ENCODE data around the gene SLC6A7. TPM values are rescaled to one million over a fixed set of nuclear protein-coding genes. Genes with fewer than 3 reads are reported as not detected.

The SLC6A7 gene
- total and polyA plus RNA-seq, 2 donors from 2014 or later = not detected

DNA sequence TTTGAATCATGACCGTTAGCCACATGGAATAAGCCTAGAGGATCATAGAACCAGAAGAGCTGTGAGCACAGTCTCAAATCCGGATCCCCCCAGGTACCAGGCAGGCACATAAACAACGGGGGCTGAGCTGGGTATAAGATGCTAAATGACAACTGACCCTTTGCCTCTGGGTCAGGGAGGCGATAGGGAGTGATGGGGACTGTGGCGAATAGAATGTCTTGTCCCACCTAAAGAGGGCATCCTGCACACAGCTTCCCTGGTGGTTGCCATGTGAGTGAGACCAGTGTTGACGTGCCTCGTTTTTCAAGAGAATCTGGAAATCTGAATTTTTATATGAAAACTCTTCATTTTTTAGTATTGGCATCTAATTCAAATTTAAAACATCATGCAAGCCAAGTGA lies 33.6 kb downstream of the SLC6A7 start:
- TF ChIP-seq, protein P1, sequence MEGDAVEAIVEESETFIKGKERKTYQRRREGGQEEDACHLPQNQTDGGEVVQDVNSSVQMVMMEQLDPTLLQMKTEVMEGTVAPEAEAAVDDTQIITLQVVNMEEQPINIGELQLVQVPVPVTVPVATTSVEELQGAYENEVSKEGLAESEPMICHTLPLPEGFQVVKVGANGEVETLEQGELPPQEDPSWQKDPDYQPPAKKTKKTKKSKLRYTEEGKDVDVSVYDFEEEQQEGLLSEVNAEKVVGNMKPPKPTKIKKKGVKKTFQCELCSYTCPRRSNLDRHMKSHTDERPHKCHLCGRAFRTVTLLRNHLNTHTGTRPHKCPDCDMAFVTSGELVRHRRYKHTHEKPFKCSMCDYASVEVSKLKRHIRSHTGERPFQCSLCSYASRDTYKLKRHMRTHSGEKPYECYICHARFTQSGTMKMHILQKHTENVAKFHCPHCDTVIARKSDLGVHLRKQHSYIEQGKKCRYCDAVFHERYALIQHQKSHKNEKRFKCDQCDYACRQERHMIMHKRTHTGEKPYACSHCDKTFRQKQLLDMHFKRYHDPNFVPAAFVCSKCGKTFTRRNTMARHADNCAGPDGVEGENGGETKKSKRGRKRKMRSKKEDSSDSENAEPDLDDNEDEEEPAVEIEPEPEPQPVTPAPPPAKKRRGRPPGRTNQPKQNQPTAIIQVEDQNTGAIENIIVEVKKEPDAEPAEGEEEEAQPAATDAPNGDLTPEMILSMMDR (IDR thresholded peaks at IDR 0.05; ENCODE audit: borderline replicate concordance, extremely low read depth, insufficient read depth) = no peak
- FAIRE-seq (no peak), DNase-seq (no peak)
- Histone ChIP-seq H3K9ac (ENCODE audit: low read length in 3 of 3) (no peak overlapping the region), H3K9me3 (ENCODE audit: control insufficient read depth in 2 of 3, insufficient read depth in 1 of 3, low read length in 3 of 3) (no peaks in the 10 kb centered on the region), H3K27me3 (ENCODE audit: control insufficient read depth, insufficient read depth, low read length) (no peaks in the 10 kb centered on the region), H3K4me3 (ENCODE audit: low read length in 3 of 3) (no peak overlapping the region), H3K36me3 (ENCODE audit: control insufficient read depth in 2 of 3, insufficient read depth in 3 of 3, low read length in 3 of 3) (no peaks in the 10 kb centered on the region), H3K27ac (ENCODE audit: low read depth in 2 of 2, low read length in 2 of 2) (no peak overlapping the region), H3K4me1 (ENCODE audit: control insufficient read depth in 2 of 3, insufficient read depth in 2 of 3, low read depth in 1 of 3, low read length in 3 of 3) (no peaks in the 10 kb centered on the region)
- intact Hi-C loops (cut with DNase I) = no loop called here

GRCh38 chr5:150224483-150225027 lies 34.7 kb downstream of the SLC6A7 start:
- no peak for DNase-seq
- no peak overlapping the region for H3K4me3 ChIP-seq (ENCODE audit: low read length in 3 of 3)
- no peaks in the 10 kb centered on the region for H3K9me3 ChIP-seq (ENCODE audit: control insufficient read depth in 2 of 3, insufficient read depth in 1 of 3, low read length in 3 of 3)
- H3K4me1 ChIP-seq (ENCODE audit: control insufficient read depth in 2 of 3, insufficient read depth in 2 of 3, low read depth in 1 of 3, low read length in 3 of 3) = no peaks in the 10 kb centered on the region
- no peak overlapping the region for H3K27ac ChIP-seq (ENCODE audit: low read depth in 2 of 2, low read length in 2 of 2)
- TF ChIP-seq, protein P1 (IDR thresholded peaks at IDR 0.05; ENCODE audit: borderline replicate concordance, extremely low read depth, insufficient read depth) = no peak
- intact Hi-C loops (cut with DNase I) = no loop called here
- H3K9ac ChIP-seq (ENCODE audit: low read length in 3 of 3) = no peak overlapping the region
- H3K27me3 ChIP-seq (ENCODE audit: control insufficient read depth, insufficient read depth, low read length) = no peaks in the 10 kb centered on the region
- no peak for FAIRE-seq
- no peaks in the 10 kb centered on the region for H3K36me3 ChIP-seq (ENCODE audit: control insufficient read depth in 2 of 3, insufficient read depth in 3 of 3, low read length in 3 of 3)

DNA sequence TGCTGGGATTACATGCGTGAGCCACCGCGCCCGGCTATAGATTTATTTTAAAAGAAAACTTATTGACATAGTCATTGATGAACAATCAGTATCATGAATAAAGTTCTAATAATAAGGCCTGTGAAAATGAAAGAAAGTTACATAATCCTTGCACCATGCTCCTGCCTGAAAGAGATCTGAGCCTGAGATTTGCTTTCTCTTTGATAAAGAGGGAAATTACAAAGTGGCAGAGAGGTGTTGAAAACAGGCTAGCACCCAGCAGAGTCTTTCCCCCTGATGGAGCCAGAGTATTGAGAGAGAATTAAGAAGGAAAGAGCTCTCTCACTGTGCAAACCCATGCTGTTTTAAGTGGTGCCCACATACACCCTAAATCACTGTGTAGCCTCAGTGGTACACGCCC lies 37.2 kb downstream of the SLC6A7 start:
- DNase-seq = no peak
- intact Hi-C loops (cut with DNase I) = no loop called here
- Histone ChIP-seq H3K4me3 (ENCODE audit: low read length in 3 of 3) (no peak overlapping the region), H3K4me1 (ENCODE audit: control insufficient read depth in 2 of 3, insufficient read depth in 2 of 3, low read depth in 1 of 3, low read length in 3 of 3) (no peaks in the 10 kb centered on the region), H3K9me3 (ENCODE audit: control insufficient read depth in 2 of 3, insufficient read depth in 1 of 3, low read length in 3 of 3) (no peaks in the 10 kb centered on the region), H3K36me3 (ENCODE audit: control insufficient read depth in 2 of 3, insufficient read depth in 3 of 3, low read length in 3 of 3) (no peaks in the 10 kb centered on the region), H3K27me3 (ENCODE audit: control insufficient read depth, insufficient read depth, low read length) (no peaks in the 10 kb centered on the region), H3K9ac (ENCODE audit: low read length in 3 of 3) (no peak overlapping the region), H3K27ac (ENCODE audit: low read depth in 2 of 2, low read length in 2 of 2) (no peak overlapping the region)
- TF ChIP-seq, protein P1 (IDR thresholded peaks at IDR 0.05; ENCODE audit: borderline replicate concordance, extremely low read depth, insufficient read depth) = no peak
- FAIRE-seq = no peak

Data from kidney (tissue), 14 donors.